DMS53 treated with DMSO at 0.1 percent for 48 hours (cell line): ENCODE results near the gene CLDN10.

Experiments
- DNase-seq: peaks from one replicate; lab custom pipeline; 2025; ENCODE audit not compliant: unreplicated experiment; lab: John Stamatoyannopoulos, UW

Gene CLDN10

GRCh38 chr13:95593462-95593861 lies 40.9 kb downstream of the CLDN10 start:
- no peak for DNase-seq

DNA sequence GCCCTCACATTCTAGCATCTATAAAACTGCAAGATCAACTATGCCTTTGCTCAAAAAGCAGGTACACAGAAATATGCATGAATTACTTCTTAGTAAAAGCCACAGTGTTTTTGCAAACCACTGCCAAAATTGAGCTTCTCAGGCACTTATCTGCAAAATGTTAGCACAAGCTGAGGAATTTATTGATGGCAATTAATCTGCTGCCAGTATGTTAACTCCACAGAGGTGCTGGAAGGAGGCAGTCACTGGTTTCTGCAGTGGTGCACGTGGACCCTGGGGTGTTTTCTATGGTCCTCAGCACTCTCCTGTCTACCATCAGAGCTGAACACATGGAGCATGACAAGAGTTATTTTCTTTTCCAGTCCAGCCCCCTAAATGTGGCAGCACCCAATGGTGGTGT lies 44.2 kb downstream of the CLDN10 start:
- no peak for DNase-seq

DNA sequence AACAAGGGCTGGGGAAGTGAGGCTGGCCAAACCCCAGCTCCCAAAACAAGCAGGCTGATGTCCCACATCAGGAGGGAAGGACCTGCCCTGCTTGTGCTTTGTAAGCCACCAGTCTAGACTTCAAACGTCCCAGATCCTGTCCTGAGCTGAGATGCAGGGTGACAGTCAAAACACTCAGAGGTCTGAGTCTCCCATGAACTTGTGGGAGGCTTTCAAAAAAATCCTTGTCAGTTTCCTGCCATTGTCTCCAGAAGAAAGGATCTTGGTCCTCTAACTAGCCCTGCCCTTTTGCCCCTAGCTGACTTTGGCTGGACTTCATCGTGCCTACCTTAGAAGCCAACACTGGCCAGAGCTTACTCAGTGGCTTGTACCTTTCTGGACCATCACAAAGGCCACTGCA lies 48.7 kb downstream of the CLDN10 start:
- no peak for DNase-seq

DNA sequence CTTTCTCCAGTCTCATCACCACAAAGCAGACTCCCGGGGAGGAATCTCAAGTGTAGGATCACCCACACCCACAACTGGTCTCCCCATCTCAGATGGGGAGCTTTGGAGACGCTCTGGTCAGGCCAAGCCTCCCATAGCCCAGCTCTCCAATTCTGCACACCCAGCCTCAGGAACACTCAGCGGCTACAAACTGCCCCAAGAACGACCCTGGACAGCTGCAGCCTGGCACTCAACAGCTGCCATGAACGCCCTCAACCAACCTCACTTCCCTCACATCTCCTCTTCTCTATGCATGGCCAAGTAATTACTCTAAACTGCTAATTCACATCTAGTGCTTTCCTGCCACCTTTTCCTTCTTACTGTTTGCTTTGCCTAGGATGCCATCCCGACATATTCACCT lies 49.4 kb downstream of the CLDN10 start:
- no peak for DNase-seq

DNA sequence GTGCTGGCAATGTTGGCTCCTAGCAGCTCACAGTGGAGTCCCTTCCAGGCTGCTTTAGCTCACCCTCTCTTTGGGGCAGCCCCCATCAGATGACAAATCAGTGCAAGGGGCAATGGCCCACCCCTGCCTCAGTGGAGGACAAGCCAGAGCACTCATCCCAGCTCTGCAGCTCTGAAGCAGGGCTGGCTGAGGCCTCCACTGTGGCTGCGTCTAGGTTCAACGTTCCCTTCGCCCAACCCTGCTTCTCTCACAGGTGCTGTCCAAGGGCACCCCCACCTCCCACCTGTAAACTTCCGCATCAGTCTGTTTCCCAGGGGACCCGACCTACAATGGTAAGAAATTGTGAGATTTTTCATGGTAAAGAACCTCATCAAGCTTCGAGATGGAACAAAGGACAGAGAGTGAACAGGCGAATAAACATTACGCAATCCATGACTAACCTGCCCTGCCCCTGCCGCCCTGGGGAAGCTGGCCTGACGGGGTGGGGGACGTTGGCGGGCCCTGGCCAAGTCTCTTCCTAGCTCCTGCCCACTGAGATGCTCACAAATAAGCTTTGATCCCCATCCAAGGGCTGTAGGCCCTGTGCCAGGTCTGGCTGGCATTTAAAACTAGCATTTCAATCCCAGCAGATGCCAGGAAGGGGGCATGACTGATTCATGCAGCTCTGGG lies 51.5 kb downstream of the CLDN10 start:
- no peak for DNase-seq

DNA sequence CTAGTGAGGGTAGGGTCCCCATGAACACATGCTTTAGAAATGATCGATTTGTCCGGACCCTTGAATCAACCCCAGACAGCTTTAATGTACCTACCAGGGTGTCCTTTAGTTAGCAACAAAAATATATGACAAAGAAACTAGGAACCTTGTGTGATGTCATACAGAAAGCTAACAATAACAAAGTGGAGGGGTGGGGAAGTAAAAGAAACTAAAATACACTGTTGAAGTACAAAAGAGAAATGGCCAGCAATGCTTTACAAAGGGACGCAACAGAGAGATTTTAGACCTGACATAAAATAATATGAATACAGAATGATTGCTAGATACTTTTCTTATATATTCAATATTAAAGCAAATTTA lies 52.0 kb downstream of the CLDN10 start:
- no peak for DNase-seq

DNA sequence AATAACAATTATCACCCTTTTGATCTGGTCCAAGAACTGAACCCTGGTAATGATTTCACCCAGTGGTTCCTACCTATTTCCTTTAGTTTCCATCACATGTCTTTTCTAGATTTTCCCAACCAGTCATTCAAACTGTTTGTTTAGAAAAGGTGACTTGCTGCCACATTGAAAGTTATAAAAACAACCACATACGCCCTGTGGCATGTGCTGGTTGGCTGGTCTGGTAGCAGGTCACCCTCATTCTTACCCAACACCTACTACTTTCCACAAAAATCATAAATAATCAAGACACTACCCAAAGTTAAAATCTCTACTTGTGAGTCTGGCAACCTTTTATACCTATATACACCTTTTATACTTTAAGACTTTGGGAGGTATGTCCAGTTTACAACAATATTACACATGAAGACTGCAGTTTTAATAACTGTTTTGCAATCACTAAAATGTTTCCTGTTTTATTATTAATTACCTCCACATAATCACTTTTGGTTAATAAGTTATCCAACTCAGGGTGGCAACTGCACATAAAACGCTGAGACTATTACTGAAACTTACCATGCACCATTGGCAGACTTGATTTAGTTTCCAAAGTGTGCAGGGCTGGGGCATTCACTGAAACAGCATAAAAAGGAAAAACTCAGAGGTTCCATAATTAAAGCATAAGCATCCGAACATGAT lies 53.1 kb downstream of the CLDN10 start:
- DNase-seq: no peak

DNA sequence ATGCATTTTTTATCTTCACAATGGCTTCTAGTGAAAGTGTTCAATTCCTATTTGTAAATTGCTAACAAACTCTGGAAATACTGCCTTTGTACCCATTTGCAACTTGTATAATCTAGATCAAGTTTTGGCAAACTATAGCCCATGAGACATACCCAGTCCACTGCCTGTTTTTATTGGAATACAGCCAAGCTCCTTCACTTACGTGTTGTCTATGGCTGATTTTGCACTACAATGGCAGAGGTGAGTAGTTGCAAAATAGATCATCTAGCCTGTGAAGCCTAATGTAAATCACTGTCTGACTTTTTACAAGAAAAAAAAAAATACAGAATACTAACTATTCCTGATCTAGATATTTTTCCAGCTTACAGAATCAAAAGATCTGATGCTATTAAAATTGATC lies 54.8 kb downstream of the CLDN10 start:
- no peak for DNase-seq

- DNase-seq: no peak
Measured at GRCh38 chr13:95608640-95609323, 56.3 kb downstream of the CLDN10 start.

DNA sequence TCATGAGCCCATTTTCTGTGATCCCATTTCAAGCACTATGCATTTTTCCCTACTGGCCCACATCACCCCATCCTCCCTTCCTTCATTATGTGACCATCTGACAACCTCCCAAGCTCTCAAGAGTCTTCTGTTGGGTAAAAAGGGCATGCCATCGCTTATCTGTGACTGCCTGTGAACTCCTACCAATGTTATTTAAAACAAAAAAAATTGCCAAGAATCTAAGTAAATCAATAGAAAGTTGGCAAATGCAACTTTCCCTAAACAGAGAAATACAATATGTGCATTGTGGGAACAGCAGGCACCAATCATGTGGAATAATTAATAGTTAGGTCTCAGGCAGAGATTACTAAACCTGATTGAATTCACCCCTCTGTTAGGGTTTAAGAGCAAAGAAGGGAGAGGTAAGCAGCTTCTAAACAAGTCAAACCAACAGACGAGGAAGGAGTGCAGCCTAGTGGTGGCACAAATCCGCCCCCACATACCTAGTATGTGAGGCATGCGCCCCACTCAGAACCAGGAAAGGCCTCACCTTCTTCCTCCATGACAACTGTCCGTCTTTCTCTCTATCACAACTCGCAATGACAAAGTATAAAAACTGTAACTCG lies 62.2 kb downstream of the CLDN10 start:
- no peak for DNase-seq

- DNase-seq: no peak
Measured at GRCh38 chr13:95615539-95615938, 63.0 kb downstream of the CLDN10 start.

DNA sequence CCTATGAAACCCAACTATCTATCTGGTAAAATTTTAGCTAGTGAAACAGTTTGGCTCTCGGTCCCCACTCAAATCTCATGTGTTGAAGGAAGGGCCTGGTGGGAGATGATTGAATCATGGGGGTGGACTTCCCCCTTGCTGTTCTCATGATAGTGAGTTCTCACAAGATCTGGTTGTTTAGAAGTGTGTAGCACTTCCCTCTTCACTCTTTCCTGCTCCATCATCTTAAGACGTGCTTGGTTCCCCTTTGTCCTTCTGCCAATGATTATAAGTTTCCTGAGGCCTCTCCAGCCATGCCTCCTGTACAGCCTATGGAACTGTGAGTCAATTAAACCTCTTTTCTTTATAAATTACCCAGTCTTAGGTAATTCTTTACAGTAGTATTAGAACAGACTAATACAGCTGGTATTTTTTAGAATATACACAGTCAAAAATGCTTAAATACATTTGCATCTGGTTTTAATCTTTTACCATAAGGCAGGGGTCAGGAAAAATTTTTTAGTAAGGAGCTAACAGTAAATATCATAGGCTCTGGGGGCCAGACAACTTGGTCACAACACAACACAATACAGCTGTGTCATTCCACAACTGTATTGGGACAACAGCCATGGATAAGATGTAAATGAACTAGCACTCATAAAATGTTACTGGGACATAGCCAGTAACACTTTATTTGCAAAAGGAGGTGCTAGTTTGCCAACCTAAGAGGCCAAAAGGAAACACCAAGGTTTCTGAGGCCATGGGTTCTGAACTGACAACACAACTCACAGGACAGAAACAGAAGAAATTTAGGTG lies 67.7 kb downstream of the CLDN10 start:
- no peak for DNase-seq

GRCh38 chr13:95620825-95621498 lies 68.4 kb downstream of the CLDN10 start:
- DNase-seq: no peak

GRCh38 chr13:95623141-95623540 lies 70.6 kb downstream of the CLDN10 start:
- DNase-seq: no peak

DNA sequence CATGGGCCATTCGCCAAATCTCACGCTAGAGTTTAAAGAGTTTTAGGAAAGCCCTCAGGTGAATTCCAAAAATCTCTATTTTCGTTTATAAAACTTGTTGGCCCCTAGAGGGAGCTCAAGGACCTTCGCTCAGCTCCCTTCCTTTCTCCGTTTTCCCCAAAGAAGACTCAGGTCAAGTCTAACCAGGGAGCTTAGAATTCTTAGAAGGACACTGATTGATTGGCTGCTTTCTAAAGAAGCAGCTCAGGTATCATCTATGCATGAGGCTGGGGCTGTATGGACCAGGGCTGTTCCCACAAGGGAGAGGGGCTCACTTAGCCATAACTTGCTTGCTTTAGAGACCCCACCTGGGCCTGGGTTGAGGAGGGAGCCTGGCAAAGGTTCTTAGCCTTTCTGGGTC lies 71.5 kb downstream of the CLDN10 start:
- no peak for DNase-seq

- DNase-seq: no peak
Measured at GRCh38 chr13:95626768-95627167, 74.2 kb downstream of the CLDN10 start.

- DNase-seq: no peak
Measured at GRCh38 chr13:95627590-95627989, 75.1 kb downstream of the CLDN10 start.

GRCh38 chr13:95628488-95628887 lies 76.0 kb downstream of the CLDN10 start:
- no peak for DNase-seq

GRCh38 chr13:95629071-95629470 lies 76.6 kb downstream of the CLDN10 start:
- no peak for DNase-seq
